NCI-H1436 treated with DMSO at 0.1 percent for 48 hours (cell line): ENCODE measurements around the gene GLOD4.
"Not testable (repeated sequence)": the region's sequence is repeated elsewhere in the genome, so short reads cannot be mapped to it uniquely, and the experiment has no call there.

Experiments used
- DNase-seq: peaks from one replicate; lab custom pipeline; 2025; lab: John Stamatoyannopoulos, UW

Gene GLOD4

GRCh38 chr17:802901-803881 is 21.1 kb upstream of the GLOD4 start:
- no peak for DNase-seq

GRCh38 chr17:802481-802880 is 20.4 kb upstream of the GLOD4 start:
- no peak for DNase-seq

DNA sequence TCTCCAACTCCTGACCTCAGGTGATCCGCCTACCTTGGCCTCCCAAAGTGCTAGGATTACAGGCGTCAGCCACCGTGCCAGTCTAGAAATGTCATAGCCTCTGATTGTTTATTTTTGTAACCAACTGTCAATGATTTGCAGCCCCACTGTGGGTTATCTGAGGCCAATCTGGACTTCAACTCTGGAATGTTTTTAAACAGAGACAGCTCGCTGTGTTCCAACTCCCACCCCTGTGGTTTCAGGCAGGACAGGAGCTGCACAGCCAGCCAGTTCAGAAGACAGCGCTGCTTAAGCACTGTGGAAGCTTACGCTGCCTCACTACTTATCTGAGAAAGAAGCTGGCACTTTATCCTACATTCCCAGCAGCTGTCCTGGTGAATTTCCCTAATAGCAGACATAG is 19.6 kb upstream of the GLOD4 start:
- no peak for DNase-seq

DNA sequence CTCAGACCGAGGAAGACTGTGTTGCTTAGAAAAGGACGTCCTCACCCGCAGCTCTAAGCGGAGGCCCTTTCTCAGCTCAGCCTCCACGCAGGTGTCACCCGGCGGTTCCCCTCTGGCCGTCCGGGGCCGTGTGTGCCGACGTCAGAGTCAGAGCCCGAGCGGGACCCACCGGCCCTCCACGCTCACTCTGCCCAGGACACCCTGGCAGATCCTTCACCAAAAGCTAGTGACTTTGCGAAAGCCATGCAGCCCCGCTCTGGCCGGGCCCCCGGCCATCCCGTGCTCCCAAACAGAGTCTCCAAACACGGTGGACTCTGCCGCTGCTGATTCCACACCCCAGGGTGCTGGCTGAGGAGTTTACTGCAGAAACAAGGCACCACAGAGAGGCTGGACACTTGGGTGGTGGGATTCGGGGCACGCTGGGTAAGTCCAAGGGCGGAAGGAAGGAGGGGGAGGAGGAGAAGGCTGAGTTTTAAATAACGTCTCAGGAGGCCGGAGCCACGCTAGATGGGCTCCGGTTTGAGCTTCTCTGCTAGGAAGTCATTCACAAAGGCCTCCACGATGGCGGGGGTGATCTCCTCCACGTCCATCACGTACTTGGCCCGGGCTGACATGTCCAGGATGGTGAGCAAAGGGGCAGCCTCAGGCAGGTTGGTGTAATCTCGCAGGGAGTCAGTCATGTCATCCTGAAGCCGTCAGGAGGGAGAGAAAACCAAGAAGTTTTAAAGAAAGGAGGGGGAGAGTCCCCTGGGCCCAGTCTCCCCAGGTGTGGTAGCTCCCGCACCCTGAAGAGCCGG is 18.6 kb upstream of the GLOD4 start:
- no peak for DNase-seq

DNA sequence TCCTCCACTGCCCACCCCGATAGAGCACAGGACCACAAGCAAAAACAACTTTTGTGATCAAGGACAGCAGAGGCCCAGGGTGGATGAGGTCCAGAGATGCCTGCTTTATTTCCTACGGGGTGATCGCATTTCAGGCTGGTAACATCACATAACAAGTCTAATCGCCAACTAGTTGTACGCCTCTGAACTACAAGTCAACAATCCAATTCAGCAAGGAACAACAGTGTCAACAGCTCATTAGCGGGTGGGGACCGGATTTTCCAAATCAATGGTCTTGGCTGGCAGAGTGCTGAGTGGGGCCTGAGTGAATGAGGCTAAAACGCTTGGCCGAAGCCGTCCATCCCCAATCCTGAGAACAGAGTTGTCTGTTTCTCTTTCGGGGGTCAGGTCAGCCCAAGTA is 17.2 kb upstream of the GLOD4 start:
- no peak for DNase-seq

- DNase-seq, result no peak
Measured at GRCh38 chr17:798246-798645, 16.2 kb upstream of the GLOD4 start.

DNA sequence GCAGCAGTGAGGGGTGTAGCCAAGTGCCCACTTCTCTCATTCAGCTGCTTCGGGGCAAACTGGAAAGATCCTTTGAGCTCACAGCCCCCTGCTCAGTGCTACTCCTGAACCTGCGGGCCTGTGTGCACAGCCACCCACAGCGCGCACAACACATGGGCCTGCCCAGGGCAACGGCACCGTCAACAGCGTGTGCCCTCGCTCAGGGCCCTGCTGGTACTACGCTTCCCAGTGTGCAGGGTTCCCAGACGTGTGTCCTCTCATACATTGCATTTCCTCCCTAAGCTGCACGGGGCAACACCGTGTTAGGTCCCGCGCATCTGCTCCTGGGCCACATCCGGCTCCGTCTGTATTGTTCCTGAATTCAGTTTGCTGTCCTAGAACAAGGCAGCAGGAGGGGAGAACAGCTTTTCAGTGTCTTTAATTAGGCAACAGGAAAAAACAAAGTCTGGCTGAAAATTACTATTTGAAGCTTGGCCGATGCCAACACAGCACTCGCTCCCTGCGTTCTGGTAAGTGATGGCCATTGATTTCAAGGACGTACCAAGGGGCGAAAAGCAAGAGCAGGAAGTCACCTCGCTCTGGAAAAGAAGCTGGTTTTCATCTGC is 15.3 kb upstream of the GLOD4 start:
- DNase-seq, result no peak

GRCh38 chr17:796609-797008 is 14.5 kb upstream of the GLOD4 start:
- no peak for DNase-seq

DNA sequence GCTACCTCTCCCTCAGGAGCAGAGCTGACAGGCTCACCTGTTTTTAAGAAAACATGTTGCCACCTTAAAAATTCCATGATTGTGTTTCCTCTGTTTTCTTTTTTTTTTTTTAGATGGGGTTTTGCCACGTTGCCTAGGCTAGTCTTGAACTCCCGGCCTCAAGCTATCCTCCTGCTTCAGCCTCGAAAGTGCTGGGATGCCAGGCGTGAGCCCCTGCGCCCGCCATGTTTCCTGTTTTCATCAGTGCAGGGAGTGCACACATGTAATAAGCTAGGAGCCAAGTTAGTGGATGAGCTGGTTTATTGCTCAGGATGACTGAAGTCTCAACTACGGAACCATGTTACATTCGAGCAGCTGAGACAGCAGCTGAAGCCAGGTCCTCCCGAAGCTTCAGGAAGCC is 13.6 kb upstream of the GLOD4 start:
- DNase-seq, result no peak

- no peak for DNase-seq
Measured at GRCh38 chr17:795276-795675, 13.2 kb upstream of the GLOD4 start.

GRCh38 chr17:794876-795275 is 12.8 kb upstream of the GLOD4 start:
- DNase-seq, result no peak

- no peak for DNase-seq
Measured at GRCh38 chr17:792277-792676, 10.2 kb upstream of the GLOD4 start.

GRCh38 chr17:791829-792228 is 9.7 kb upstream of the GLOD4 start:
- no peak for DNase-seq

- not testable (repeated sequence) for DNase-seq
Measured at GRCh38 chr17:790874-791247, 8.8 kb upstream of the GLOD4 start.

DNA sequence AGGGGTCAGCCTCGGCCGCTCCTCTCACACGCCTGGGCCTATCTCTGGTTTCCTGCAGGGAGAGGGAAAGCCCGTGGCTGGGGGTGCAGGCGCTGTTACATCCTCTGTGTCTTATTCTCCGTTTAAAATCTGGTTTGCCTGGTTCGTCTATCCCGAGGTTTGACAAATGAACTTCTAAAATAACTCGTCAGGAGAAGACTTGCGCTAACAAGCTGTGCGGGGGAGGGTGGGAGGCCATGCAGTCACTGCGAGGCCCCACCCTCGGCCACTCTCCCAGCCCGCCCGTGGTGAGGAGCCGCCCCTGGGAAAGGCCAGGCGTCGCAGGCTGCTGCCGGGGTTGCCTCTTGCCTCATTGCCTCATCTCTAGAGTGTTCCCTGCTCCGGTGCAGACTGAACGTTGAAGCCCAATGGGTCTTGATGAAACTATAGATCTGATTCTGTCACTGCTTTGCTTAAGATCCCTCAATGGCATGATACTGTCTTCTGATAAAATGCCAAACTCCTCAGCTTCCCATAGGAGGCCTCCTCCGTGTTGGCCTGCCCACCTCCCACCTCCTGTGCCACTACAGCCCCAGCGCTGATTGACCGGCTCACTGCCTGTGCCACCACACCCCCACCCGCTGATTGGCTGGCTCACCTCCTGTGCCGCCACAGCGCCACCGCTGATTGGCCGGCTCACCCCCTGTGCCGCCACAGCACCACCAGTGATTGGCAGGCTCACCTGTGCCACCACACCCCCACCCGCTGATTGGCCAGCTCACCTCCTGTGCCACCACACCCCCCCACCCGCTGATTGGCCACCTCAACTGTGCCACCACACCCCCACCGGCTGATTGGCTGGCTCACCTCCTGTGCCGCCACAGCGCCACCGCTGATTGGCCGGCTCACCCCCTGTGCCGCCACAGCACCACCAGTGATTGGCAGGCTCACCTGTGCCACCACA is 8.1 kb upstream of the GLOD4 start:
- DNase-seq, result not testable (repeated sequence)

GRCh38 chr17:789160-789840 is 7.2 kb upstream of the GLOD4 start:
- no peak for DNase-seq

DNA sequence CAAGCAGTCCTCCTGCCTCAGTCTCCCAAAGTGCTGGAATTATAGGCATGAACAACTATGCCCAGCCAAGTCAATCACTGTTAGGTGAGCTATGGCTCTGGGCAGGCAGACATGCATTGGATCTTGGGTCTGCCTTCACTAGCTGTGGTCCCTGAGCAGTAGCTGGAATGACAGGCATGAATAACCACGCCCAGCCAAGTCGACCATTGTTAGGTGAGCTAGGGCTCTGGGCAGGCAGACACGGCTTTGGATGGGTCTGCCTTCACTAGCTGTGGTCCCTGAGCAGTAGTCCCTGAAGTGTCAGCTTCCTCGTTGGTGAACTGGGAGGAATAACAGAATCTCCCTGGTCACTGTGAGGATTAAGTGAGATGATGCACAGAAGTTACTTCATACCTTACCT is 6.5 kb upstream of the GLOD4 start:
- no peak for DNase-seq

GRCh38 chr17:787641-788221 is 5.7 kb upstream of the GLOD4 start:
- DNase-seq, result no peak

- DNase-seq, result not testable (repeated sequence)
Measured at GRCh38 chr17:785901-786300, 3.8 kb upstream of the GLOD4 start.

- no peak for DNase-seq
Measured at GRCh38 chr17:784143-784542, 2.1 kb upstream of the GLOD4 start.

DNA sequence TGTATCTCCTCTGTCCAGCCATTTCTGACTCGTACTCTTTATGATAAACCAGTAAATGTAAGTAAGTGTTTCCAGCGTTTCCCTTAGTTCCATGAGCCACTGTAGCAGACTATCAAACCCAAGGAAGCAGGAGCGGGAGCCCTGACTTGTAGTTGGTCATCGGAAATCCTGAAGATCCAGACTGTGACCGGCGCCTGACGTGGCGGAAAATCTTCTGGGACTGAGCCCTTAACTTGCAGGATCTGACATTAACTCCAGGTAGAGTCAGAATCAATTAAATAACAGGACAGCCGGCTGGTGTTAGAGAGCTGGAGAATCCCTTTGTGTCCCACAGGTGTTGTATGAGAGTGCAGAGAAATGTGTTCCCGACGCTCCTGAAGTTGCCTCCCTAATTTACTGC is 4.0 kb downstream of the GLOD4 start:
- no peak for DNase-seq
